ENCODE measurements around the gene ACBD6.

DNA sequence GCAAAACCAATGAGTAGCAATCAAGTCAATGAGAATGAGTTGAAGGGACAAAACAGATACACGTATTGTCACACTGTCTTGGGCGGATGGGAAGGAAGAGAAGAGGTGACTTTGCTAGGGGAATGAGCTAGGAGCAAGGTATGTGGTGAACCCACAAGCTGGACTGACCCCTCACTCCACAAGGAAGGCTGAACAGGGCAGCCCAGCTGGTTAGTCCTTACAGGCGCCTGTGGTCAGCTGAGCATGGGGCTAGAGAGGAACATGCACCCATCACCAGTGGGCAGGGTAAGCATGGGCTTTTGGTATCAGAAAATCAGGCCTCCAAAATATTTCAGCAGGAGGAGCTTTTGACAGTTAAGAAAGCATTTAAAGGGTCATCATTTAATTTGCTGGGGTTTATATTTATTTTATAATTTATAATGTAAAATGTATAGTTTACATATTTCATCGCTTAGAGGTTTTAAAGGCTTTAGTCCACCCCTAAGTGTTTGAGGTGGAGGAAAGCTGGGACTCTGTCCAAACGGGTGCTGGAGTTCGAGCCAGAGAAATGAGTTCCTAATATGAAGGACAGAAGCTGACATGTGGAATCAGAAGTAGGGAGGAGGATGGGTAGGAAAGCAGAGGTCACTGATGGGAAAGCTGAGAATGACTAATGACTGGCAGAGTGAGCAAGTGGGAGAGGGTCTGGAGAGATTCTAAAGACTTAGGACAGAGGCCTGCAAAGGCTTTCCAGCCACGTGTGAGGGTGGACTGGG lies 22.0 kb upstream of the ACBD6 start:
- TF ChIP-seq, protein P1, sequence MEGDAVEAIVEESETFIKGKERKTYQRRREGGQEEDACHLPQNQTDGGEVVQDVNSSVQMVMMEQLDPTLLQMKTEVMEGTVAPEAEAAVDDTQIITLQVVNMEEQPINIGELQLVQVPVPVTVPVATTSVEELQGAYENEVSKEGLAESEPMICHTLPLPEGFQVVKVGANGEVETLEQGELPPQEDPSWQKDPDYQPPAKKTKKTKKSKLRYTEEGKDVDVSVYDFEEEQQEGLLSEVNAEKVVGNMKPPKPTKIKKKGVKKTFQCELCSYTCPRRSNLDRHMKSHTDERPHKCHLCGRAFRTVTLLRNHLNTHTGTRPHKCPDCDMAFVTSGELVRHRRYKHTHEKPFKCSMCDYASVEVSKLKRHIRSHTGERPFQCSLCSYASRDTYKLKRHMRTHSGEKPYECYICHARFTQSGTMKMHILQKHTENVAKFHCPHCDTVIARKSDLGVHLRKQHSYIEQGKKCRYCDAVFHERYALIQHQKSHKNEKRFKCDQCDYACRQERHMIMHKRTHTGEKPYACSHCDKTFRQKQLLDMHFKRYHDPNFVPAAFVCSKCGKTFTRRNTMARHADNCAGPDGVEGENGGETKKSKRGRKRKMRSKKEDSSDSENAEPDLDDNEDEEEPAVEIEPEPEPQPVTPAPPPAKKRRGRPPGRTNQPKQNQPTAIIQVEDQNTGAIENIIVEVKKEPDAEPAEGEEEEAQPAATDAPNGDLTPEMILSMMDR (IDR thresholded peaks at IDR 0.05): no peak
- TF ChIP-seq SIN3A (IDR thresholded peaks at IDR 0.05; ENCODE audit: borderline replicate concordance, insufficient read depth, low read depth, low read length) (no peak), POLR2AphosphoS5 (IDR thresholded peaks at IDR 0.05; ENCODE audit: low read depth, low read length) (no peak), TCF7L2 (IDR thresholded peaks at IDR 0.05; ENCODE audit: low read depth, low read length) (no peak)
- TF ChIP-seq, protein P2, sequence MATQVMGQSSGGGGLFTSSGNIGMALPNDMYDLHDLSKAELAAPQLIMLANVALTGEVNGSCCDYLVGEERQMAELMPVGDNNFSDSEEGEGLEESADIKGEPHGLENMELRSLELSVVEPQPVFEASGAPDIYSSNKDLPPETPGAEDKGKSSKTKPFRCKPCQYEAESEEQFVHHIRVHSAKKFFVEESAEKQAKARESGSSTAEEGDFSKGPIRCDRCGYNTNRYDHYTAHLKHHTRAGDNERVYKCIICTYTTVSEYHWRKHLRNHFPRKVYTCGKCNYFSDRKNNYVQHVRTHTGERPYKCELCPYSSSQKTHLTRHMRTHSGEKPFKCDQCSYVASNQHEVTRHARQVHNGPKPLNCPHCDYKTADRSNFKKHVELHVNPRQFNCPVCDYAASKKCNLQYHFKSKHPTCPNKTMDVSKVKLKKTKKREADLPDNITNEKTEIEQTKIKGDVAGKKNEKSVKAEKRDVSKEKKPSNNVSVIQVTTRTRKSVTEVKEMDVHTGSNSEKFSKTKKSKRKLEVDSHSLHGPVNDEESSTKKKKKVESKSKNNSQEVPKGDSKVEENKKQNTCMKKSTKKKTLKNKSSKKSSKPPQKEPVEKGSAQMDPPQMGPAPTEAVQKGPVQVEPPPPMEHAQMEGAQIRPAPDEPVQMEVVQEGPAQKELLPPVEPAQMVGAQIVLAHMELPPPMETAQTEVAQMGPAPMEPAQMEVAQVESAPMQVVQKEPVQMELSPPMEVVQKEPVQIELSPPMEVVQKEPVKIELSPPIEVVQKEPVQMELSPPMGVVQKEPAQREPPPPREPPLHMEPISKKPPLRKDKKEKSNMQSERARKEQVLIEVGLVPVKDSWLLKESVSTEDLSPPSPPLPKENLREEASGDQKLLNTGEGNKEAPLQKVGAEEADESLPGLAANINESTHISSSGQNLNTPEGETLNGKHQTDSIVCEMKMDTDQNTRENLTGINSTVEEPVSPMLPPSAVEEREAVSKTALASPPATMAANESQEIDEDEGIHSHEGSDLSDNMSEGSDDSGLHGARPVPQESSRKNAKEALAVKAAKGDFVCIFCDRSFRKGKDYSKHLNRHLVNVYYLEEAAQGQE (IDR thresholded peaks at IDR 0.05; ENCODE audit: insufficient read depth in 1 of 2, low read depth in 2 of 2, low read length in 1 of 2): no peak

Measured in Panc1 (cell line).